HG02870 (cell line): ENCODE data around the gene KIF15.
"Not testable (repeated sequence)": the region's sequence is repeated elsewhere in the genome, so short reads cannot be mapped to it uniquely, and the experiment has no call there.

Source experiments
- ATAC-seq: cut with Tn5 transposase; IDR thresholded peaks from one replicate; pipeline ENCODE4 v1.9.1; 2021; ENCODE audit warnings: mild to moderate bottlenecking, moderate library complexity; ENCODE audit not compliant: unreplicated experiment

Gene KIF15

GRCh38 chr3:44816334-44816733, 54.7 kb downstream of the KIF15 start:
- not testable (repeated sequence) for ATAC-seq

- ATAC-seq, result not testable (repeated sequence)
Observed at GRCh38 chr3:44821206-44821605, 59.6 kb downstream of the KIF15 start.

GRCh38 chr3:44825264-44825925, 63.8 kb downstream of the KIF15 start:
- ATAC-seq, result no peak

GRCh38 chr3:44827196-44827595, 65.6 kb downstream of the KIF15 start:
- no peak for ATAC-seq

- no peak for ATAC-seq
Observed at GRCh38 chr3:44831232-44831631, 69.6 kb downstream of the KIF15 start.

- ATAC-seq, result no peak
Observed at GRCh38 chr3:44832032-44832431, 70.4 kb downstream of the KIF15 start.

- ATAC-seq, result no peak
Observed at GRCh38 chr3:44832965-44833364, 71.4 kb downstream of the KIF15 start.

- ATAC-seq, result no peak
Observed at GRCh38 chr3:44833394-44833793, 71.8 kb downstream of the KIF15 start.

GRCh38 chr3:44835684-44836083, 74.1 kb downstream of the KIF15 start:
- ATAC-seq, result no peak

GRCh38 chr3:44842376-44842775, 80.8 kb downstream of the KIF15 start:
- ATAC-seq, result no peak

GRCh38 chr3:44845528-44846520, 84.2 kb downstream of the KIF15 start:
- ATAC-seq, result no peak

GRCh38 chr3:44848634-44849033, 87.0 kb downstream of the KIF15 start:
- ATAC-seq, result no peak

- not testable (repeated sequence) for ATAC-seq
Observed at GRCh38 chr3:44856663-44857062, 95.1 kb downstream of the KIF15 start.

- ATAC-seq, result no peak
Observed at GRCh38 chr3:44860117-44860516, 98.5 kb downstream of the KIF15 start.

GRCh38 chr3:44861412-44862225, 100.0 kb downstream of the KIF15 start, which contains the start of gene TMEM42:
TSS of gene TMEM42 (plus strand) at chr3:44861912. CDS start at chr3:44861925, 13 bp downstream.
- peak; percentile 93 for ATAC-seq

GRCh38 chr3:44862226-44862637, 100.6 kb downstream of the KIF15 start:
- peak; percentile 24 for ATAC-seq

- ATAC-seq, result no peak
Observed at GRCh38 chr3:44865272-44866035, 103.9 kb downstream of the KIF15 start.

- no peak for ATAC-seq
Observed at GRCh38 chr3:44867421-44868111, 106.0 kb downstream of the KIF15 start.

- ATAC-seq, result no peak
Observed at GRCh38 chr3:44870375-44871061, 108.9 kb downstream of the KIF15 start.
